GM21737 (cell line): Measurements from ENCODE around the gene RHCE.
"Not testable (repeated sequence)": the region's sequence is repeated elsewhere in the genome, so short reads cannot be mapped to it uniquely, and the experiment has no call there.

ENCODE experiments used
- ATAC-seq: cut with Tn5 transposase; IDR thresholded peaks from one replicate; pipeline ENCODE4 v1.9.1; 2021; ENCODE audit warnings: mild to moderate bottlenecking, moderate library complexity; ENCODE audit not compliant: unreplicated experiment

The RHCE gene

DNA sequence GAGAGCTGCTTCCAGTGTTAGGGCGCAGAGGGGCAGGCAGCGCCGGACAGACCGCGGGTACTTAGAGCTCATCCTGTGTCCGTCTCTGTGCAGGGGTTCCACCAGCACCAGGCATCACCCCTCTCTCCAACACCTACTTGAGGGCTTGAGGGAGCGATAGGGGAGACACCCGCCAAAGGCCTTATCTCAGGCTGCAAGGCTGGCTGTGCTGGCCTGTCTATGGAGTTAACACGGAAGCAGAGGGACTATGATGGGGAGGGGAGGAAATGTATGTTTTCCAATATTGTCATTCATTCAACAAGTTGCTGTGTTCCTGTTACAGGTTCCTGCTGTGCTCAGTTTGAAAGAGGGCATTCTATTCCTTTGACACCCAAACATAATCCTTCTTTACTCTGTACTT, at the start of gene RHCE:
TSS of gene RHCE (minus strand) at position 111 of the 400 bp plus-strand sequence. CDS start at position 72, 39 bp downstream.
- not testable (repeated sequence) for ATAC-seq

DNA sequence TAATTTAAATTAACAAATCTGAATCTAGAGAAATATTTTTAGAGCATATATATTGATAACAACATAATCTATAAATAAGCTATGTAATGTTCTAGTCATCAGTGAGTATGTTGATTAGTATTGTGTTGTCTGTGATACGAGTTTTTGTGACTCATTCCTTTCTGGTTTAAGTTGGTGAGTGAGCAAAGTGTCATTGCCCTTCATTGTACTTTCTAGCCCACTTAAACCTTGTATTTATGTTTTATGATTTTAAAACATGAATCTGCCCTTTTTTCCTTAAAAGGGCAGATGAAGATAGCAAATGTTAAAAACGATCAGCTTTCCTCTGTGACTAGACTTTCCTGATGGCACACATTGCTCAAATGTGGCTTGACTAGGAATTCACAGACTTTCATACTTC, 48.6 kb upstream of the RHCE start:
- ATAC-seq = no peak

DNA sequence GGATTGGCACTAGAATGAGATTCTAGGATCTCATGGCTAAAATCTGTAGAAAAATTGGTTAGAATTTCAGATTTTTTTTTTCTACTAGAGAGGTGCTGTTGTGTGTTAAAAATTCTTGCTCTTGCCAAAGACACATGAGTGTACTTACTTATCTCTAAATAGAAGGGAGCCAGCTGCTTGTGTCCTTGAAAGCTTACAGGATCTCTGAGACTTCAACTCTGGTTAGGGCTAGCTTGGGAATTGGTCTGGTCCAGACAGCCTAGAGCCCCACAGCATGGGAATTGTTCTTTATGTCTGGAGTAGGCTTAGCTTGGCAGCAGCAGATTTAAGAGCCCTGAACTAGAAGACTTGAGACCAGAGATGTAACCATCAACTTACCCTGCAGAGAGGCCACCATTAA, 47.4 kb upstream of the RHCE start:
- ATAC-seq = no peak

DNA sequence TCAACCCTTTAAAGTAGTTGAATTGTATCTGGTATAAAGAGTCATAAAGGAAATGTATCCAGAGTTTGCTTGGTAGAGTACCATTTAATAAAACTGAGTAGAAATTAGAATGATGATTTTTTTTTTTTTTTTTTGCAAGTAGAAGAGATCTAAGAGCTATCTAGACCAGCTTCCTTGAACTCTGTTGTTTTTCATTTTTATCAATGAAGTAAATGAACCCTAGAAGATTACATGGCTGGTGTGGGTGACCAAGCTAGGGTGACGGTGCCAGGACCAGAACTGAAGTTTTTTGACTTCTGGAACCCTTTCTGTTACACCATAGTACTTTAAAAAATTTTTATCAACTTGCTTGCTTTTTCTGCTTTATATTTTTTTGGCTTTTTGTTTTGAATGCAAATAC, 47.0 kb upstream of the RHCE start:
- no peak for ATAC-seq

DNA sequence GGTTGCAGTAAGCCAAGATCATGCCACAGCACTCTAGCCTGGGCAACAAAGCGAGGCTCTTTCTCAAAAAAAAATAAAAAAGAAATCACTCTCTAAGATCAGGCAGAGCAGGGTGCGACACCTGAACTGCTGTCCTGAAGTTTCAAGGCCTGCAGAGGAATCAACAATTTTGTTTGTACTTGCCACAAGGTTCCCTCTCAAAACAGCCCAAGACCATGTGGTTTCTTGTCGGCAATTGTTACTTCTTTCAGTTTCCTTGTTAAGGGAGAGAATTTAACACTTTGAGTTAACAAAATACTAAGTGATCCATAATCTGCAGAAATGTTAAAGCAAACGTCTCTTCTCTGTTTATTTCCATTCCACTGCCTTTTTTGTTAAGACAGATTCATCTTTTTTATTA, 46.6 kb upstream of the RHCE start:
- no peak for ATAC-seq

DNA sequence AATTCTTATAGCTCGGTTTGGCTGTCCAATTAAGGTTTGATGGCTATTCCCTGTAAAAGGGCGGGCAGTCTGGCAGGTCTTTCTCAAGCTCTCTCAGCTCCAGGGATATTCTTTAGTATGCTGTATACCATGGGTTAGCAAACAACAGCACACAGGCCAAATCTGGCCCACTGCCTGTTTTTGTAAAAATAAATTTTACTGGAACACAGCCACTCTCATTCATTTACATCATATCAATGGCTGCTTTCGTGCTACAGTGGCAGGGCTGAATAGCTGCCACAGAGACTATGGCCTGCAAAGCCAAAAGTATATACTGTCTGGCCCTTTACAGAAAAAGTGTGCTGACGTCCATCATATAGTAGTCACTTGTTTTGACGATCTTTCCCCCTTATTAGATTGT, 42.1 kb upstream of the RHCE start:
- ATAC-seq = no peak

DNA sequence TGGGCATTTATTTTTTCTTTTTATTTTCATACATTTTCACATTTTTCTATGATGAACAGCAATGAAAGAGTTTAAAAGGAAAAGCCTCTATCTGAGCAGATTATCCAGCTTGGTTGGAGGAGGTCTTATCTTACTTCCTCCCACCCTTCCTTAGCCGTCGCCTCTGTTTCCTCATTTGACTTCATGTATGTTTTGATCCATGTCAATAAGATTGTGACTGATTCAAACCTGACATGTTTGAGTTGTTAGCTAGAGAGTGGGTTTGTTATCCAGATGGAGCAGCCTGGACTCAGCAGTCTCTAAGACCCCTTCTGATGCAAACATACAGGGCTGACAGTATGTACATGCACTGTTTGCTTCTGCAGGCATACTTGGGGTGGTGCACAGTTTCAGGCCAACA, 41.2 kb upstream of the RHCE start:
- no peak for ATAC-seq

DNA sequence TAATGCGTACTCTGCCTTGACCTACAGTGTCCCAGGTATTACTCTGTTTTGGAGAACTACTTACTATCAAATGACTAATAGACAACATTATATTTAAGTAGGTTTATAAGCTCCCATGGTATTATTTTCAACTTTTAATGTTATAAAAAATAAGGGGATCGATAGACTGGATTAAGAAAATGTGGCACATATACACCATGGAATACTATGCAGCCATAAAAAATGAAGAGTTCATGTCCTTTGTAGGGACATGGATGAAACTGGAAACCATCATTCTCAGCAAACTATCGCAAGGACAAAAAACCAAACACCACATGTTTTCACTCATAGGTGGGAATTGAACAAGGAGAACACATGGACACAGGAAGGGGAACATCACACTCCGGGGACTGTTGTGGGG, 40.2 kb upstream of the RHCE start:
- ATAC-seq = not testable (repeated sequence)

DNA sequence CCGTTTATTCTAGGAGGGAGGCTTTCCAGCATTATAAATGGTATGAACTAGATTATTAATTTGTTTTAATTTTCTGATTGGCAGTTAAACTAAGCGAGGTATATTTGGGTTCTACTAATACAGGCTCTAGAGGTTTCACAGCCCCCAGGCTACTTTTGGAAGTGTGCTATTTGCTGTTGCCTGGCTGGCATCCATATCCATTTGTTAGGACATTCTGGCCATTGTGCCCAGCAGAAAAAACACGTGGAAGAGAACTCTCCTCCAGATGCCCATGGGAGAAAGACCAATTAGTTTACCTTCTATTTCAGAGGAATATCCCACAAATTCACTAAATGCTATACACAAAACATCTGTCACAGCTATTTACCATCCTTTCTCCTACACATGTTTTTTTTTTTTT, 39.4 kb upstream of the RHCE start:
- ATAC-seq = no peak

DNA sequence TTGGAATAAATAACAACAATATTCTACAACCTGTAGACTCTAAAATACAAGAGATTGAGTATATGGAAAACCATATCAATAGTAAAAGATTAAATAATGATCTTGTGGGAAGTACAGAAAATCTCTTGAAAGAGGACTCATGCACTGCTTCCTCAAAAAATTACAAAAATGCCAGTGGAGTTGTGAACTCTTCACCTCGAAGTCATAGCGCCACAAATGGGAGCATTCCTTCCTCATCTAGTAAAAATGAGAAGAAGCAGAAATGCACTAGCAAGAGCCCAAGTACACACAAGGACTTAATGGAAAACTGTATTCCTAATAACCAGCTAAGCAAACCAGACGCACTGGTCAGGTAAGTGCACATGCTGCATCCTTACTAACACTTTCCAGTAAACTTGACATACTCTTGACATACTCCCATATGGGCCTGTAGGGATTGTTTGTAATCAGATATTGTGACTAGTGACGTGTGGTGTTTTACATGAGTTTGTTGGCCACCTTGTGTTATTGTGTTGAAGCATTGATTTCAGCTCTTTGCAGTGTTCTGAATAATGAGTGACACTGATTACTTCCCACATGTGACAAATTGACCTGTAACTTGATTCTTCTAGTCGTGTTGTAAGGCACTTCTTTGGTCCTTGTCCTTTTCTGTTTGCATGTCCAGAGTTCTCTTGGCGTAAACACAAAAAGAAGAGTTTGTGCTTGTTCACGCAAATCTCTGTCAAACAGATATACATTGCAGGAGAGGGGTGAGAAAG, 38.1 kb upstream of the RHCE start:
- no peak for ATAC-seq

DNA sequence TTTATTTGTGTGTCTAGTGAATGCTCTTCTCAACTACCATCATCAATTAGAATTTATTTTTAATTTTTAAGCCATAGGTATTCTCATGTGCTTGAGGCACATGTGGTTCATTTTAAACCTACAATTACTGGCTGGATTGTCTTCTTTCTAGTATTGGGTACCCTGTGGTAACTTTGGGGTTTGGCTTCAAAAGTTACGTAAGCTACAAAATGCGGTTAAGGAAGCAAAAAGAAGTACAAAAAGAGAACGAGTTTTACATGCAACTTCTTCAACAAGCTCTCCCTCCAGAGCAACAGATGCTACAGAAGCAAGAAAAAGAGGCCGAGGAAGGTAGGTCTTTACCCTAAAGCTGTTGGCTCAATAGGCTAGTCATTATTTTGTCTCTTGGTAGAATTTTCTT, 35.9 kb upstream of the RHCE start:
- no peak for ATAC-seq

DNA sequence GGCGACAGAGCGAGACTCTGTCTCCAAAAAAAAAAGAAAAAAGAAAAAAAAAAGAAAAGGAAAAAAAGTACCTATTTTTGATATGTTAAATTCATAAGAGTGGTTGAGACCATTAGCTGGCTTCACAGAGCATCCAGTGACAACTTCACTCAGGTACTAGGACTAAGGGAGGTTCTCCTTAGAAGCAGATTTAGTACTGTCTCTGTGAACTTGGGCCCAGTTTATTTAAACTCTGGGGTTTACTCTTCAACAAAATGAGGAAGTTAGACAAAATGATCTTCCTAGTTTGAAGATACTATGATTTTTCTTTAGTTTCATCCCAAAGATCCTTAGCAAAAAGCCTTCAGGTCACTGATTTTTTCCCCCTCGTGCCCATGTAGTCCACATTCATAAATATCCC, 31.3 kb upstream of the RHCE start:
- ATAC-seq = no peak

DNA sequence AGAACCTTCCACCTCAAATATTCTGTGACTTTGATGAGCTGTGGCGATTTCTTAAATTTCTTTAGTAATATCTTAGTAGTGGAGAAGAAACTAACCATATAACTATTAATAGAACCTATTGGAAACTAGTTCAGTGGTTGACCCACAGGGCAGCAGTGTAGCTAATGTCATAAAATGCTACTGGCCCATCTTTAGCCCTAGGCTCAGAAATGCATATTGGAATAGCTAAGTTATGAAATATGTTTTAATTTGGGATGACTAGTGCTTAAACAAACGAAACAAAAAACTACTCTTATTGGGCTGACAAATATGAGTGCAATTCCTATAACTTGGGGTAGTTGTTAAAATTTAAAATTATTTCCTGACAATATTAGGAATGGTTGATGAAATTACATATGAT, 30.3 kb upstream of the RHCE start:
- ATAC-seq = no peak

DNA sequence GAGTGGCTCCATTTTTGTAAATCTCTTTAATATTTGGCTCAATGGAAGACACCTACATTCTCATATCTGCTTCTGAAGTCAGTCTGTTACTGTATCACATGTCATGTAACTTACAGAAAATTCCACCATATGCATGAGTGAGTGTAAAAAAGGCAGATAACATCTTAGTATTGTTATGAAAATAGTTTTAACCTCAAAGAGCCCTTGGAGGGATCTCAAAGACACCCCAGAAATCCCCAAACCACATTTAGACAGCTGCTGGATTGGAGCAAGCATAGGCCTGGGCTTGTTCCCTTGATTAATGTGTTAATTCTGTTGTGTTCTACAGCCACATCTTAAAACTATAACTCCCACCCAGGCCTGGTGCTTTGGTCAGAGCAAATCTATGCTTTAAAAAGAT, 26.9 kb upstream of the RHCE start:
- no peak for ATAC-seq

DNA sequence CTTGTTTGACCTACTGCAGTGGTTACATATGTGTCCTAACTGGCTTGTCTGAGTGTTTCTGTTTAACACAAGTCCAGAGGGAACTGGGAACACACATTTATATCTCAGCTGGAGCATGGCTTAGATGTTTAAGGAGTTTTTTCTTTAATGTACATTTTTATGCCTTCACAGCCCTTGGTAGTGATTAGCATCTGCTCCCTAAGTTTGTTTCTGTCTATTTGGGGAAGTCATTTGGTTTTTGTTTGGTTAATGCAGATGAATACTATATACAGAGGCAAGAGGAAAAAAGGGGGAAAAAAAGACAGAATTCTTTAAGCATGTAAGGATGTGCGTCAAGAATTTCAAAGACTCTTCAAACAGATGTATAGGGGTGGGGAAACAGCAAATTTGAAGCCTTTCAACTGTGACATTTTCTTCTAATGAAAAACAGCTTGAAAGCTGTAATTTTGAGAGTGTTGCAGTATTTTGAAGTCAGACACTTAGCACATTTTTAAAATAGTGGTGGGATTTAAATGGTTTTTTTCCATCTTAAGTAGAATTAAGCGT, 25.4 kb upstream of the RHCE start:
- ATAC-seq = no peak

DNA sequence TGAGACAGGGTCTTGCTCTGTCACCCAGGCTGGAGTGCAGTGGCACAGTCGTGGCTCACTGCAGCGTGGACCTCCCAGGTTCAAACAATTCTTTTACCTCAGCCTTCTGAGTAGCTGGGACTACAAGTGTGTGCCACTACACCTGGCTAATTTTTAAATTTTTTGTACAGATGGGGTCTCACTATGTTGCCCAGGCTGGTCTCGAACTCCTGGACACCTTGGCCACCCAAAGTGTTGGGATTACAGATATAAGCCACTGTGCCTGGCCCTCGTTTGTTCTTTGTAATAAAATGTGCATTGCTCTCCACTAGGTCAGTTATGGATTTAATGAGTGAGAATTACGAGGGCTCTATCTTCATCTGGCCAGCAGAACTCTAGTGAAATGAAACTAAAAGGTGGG, 24.0 kb upstream of the RHCE start:
- ATAC-seq = not testable (repeated sequence)

DNA sequence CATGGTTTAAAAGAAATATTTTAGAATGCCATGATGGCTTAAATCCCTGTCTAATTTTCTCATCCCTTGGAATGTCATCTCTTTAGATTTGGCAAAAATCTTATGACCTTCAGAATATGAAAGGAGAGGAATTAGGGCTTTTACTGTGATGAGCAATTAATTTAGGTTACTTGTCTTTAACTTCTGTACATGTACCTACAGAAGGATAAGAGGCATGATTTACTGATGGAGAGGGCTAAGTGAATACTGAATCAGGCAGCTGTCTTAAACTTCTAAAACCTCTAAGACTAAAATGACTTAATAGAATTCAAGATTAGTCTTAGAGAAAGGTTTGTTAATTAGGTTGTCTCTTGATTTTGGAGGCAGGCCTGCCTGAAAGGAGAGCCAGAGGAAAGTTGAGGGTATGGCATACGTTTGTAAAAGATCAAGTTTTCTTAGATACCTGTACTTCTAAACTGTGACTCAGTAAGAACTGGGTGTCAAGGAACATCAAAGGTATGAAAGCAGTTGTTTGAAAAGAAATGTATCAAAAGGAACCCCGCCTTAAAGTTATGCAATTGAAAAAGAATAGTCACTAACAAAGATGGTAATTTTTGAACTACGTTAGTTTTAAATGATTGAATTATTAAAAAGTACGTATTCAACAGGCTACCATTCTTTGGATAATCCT, 22.5 kb upstream of the RHCE start:
- ATAC-seq = no peak

DNA sequence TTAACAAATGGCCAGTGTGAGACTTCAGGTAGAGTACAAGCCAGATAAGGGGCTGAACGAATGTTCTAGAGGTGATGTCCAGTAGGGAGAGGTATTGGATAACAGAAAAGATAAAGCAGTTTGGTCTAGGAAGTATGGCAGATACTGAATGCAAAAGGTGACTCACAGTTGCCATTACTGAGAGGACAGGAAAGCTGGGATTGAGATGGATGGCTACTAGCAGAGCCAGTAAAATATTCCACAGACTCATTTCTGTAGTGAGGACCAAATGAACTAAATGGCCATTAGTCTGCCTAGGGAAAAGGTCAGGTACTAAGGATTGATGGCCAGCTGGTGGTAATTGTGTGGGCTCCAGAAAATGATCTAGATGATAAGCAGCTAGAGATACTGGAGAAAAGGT, 21.6 kb upstream of the RHCE start:
- ATAC-seq = no peak

DNA sequence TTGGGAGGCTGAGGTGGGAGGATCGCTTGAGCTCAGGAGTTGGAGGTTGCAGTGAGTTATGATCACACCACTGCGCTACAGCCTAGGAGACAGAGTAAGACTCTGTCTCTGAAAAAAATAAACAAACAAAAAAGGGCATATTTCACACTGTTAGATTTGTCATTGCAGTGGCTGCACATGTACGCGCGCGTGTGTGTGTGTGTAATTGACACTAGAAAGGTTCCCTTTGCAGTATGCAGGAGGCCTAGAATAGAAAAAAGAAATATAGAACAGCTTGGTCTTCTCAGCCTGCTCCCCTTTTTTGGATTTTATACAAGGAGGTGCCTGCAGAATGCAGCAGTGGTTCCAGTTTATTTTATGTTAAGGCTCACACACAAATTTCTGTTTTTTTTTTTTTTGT, 18.7 kb upstream of the RHCE start:
- no peak for ATAC-seq

DNA sequence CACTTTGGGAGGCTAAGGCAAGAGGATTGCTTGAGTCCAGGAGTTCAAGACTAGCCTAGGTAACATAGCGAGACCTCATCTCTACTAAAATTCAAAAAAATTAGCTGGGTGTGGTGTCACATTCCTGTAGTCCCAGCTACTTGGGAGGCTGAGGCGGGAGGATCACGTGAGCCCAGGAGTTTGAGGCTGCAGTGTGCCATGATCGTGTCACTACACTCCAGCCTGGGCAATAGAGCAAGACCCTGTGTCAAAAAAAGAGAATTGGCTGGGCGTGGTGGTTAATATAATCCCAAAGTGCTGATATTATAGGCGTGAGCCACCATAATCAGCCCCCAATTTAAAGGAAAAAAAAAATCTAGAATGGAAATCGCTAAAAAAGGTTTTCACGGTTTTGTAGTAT, 17.0 kb upstream of the RHCE start:
- ATAC-seq = no peak

DNA sequence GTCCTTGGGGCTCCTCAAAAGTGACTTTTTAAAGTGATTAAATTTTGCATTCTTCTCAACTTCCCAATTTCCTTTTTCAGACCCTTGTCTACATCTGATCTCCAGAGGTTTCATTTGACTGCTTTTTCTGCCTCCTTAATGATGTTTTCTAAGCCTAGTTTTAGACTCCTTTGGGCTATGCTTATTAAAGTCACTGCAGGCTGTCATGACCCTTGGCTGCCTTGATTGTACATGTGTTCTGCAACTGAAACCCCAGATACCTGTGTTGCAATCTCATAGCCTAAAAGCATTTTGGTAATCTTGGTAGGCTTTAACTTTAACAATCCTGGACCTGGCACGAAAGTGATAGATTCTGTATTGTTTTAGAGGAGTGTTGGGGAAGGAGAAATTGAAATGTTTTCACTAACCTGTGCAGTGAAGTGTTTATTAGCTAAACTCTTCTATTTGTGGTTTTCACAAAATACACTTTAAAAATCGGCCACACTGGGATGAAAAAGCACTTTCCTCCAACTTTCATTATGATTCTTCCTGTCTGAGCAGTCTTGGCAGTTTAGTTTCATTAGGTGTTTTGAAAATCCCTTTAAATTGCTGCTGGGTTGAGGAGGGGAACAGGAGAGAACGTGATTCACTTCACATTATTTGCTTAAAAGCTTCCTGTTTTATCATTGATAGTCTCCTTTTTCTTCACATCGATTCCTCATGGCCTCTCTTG, 14.9 kb upstream of the RHCE start:
- ATAC-seq = no peak
